RPMI8226 (cell line): Measurements from ENCODE around the gene SUMO1.
"Not testable (repeated sequence)": the region's sequence is repeated elsewhere in the genome, so short reads cannot be mapped to it uniquely, and the experiment has no call there.

ENCODE experiments used
- DNase-seq: peaks from one replicate; pipeline ENCODE4 v3.0.0-alpha.2; 2015

SUMO1 gene

DNA sequence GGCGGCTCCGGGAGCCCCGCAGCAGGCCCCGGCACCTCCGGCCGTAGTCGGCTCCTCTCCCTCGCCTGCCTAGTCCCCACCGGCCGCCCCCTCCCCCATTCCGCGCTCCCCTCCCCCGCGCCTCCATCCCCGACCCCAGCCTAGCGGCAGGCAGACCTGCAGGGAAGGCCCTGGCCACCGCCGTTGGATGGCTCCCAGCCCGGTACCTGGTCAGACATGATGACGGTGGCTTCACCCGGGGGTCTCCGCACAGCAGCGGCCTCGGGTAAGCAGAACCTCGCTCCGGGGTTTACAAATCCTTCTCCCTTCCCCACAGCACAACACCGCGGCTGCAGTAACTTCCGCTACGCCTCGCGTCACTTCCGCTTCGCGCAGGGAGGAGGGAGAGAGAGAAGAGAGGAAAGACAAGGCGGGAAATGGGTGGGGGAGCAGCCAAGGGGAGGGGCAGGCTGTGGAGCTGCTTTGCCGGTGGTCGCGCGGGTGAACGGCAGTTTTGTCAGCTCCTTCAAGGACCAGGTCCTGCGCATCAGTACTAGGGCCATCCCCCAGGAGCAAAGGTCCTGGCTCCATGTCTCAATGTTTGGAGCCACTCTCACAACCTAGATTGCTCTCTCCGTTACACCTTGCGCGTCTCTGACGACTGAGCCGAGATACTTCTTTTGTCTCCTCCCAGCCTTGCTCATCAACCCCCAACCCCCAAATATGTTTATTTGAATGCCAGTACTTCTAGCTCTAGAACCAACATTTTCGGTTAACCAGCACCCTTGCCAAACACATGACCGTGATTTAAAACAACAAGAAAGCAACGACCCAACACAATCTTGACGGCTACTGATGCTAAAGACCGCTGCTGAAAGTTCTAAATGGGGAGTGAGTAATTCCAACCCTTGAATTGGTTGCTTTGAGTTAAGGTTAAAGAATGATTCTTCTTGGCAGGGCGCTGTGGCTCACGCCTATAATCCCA is at the start of gene SUMO1:
TSS of gene SUMO1 (minus strand) at position 364 of the 964 bp plus-strand sequence. CDS start at position 218, 146 bp downstream.
- peak; percentile 92 for DNase-seq

DNA sequence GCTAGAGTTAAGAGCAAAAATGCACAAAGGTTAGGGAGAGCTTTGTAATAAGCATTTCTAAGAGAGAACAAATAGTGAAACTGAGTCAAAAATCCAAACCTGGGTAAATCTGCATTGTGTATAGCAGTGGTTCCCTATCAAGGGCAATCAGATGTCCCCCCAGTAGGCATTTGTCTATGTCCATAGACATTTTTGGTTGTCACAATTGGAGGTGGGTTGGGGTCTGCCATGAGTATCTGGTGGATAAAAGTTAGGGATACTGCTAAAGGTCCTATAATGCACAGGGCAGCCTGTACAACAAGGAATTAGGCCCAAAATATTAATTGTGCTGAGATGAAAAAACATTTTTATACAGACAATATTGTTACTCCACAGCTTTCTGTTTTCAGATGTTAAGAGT is 48.2 kb upstream of the SUMO1 start:
- DNase-seq, result no peak

DNA sequence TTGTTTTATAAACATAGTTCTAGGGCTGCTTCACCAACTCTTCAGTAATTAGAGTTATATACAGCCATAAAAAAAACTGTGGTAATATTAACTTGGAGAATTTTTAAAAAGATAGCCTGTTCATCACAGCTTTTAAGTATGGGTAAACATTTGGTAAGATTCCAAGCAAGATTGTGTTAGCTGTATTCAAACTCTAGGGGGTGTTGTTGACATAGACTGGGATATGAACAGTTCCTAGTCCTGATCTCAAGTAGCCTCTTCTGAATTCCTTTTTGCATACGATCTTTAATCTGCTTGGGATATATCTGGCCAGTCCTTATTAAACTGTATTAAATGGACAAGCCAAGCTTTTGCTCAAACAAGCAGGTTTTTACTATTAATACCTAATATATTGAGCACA is 40.5 kb upstream of the SUMO1 start:
- no peak for DNase-seq

DNA sequence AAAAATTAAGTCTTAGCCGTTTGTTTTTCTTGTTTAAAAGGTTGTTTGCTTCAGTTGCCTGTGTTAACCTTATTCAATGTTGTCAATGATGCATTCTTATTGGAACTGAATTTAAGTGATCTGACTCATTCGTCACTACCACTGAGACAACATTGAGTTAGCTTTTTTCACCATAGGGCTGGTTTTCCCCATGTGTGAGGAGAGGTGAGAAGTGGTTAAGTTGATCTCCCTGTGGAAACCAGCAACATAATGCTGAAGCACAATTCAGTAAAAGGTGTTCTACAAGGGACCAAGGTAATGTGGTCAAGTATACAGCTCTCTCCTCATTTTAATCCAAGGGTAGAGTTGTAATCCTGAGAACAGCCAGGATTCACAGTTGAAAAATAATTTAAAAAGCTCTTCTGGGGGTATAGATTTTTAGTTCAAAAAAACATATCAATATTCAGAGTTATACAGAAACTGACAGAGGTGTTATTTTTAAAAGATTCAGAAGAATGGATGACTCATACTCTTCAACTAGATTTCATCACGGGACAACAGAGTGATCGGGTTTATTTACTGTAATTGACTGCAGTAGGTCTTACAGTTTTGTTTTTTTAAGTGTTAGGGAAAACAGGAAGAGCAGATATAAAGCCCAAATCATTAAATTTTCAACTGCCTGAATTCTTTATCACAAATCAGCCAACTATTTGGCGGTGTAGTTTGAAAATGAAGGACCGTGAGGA is 39.8 kb upstream of the SUMO1 start:
- DNase-seq, result no peak

DNA sequence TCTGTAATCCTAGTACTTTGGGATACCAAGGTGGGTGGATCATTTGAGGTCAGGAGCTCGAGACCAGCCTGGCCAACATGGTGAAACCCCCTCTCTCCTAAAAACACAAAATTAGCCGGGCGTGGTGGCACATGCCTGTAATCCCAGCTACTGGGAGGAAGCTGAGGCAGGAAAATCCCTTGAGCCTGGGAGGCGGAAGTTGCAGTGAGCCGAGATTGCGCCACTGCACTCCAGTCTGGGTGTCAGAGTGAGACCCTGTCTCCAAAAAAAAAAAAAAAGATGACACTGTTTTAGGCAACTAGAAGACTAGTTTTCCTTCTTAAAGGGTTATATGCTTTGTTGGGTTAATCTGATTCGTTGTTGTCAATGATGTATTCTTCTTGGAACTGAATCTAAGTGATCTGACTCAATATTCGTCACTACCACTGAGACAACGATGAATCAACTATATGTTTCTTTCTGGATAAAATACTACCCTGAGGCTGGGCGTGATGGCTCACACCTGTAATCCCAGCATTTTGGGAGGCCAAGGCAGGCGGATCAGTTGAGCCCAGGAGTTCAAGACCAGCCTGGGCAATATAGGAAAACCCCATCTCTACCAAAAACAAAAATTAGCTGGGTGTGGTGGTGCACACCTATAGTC is 37.8 kb upstream of the SUMO1 start:
- DNase-seq, result not testable (repeated sequence)

DNA sequence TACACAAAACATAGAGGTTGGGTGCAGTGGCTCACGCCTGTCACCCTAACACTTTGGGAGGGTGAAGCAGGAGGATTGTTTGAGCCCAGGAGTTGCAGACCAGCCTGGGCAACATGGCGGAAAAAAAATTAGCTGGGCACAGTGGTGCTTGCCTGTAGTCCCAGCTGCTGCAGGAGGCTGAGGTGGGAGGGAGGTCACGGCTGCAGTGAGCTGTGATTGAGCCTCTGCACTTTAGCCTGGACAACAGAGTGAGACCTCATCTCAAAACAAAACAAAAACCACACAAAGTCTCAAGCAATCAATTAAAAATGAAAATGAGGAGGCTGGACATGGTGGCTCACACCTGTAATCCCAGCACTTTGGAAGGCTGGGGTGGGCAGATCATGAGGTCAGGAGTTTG is 32.1 kb upstream of the SUMO1 start:
- no peak for DNase-seq

DNA sequence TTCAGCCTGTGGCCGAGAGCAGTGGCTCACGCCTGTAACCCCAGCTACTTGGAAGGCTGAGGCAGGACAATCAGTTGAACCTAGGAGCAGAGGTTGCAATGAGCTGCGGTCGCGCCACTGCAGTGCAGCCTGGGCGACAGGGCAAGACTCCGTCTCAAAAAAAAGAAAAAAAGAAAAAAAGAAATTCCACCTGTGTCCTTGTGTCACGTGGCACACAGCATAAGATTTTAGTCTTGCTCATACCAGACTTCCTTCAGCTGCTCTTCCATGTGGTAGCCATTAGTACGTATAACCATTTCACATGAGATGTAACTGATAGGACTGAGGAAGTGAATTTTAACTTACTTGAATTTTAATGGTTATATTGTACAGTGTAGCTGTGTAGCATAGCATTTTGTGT is 31.2 kb upstream of the SUMO1 start:
- peak; percentile 66 for DNase-seq

DNA sequence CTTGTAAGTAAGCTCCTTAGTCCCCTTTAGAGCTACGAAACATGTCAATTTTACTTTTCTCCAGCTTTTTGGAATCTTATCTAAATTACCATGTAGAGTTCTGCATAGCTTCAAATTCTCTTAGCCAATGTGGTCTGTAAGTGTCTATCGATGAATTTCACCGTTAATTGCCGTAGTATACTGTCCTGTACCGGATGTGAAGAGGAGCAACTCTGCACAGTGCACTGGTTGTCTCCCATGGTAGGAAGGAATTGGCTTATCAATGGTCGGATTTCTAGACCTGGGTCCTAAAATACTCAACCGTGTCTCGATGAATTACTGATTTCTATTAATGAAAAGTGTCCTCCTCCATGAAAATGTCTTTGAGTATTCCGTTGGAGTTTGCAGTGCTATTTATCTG is 29.1 kb upstream of the SUMO1 start:
- DNase-seq, result no peak

DNA sequence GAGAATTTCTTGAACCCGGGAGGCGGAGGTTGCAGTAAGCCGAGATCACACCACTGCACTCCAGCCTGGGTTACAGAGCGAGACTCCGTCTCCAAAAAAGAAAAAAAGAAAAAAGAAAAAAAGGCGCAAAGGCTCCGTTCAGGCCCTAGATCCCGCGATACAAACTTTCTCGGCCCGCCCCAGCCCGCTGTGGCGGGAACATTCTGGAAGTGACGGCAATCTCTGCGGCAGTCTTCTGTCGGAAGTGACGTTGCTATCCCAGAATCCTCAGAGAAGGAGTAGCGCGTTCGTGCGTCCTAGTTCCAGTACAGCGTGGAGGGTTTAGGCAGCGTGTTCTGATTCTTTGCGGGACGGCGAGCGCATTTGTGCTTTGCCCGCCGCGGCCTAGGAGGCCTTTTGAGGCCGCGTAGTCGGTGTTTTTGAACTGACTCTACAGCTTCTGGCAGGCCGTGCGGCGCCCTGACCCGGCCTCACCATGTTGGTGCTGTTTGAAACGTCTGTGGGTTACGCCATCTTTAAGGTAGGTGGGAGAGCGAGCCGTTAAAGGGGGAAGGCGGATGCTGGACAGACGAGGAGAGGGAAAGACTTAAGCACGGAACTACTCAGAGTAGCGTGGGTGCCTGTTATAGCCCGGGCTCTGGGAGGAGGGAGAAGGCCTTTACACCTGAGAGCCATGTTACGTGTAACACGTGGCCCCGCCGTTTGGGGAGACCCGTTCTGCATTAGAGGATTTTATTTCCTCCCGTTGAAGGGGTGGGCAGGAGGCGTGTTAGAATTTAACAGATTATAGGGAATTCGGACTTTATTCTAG is 27.3 kb upstream of the SUMO1 start, which contains the start of gene NOP58:
TSS of gene NOP58 (plus strand) at position 297 of the 811 bp plus-strand sequence. CDS start at position 476, 179 bp downstream.
- DNase-seq, result peak; percentile 97

DNA sequence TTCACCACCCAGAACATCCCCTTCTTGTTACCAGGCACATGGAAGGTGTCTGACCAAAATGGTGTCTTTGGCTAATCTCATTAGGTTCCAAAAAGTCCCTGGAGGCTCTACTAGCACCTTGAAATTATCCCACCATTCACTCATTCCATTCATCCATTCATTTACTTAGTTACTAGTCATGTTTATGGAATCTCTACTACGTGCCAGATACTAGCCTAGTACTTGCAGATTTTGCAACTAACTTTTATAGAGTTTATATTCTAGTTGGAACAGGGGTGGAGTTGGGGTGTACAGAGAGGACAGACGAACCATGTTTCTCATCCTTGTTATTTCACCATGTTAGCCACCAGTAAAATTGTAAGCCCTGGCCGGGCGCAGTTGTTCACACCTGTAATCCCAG is 23.1 kb upstream of the SUMO1 start:
- DNase-seq, result no peak

DNA sequence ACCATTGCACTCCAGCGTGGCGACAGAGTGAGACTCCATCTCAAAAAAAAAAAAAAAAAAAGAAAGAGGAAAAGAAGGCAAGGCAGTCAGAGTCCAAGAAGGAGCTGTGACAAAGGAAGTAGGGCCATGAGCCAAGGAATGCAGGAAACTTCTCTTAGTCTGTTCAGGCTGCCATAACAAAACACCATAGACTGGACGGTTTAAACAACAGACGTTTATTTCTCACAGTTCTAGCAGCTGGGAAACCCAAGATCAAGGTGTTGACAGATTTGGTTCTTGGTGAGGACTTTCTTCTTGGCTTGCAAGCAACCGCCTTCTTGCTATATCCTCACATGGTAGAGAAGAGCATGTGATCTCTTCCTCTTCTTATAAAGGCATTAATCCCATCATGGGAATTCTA is 13.1 kb upstream of the SUMO1 start:
- DNase-seq, result no peak

DNA sequence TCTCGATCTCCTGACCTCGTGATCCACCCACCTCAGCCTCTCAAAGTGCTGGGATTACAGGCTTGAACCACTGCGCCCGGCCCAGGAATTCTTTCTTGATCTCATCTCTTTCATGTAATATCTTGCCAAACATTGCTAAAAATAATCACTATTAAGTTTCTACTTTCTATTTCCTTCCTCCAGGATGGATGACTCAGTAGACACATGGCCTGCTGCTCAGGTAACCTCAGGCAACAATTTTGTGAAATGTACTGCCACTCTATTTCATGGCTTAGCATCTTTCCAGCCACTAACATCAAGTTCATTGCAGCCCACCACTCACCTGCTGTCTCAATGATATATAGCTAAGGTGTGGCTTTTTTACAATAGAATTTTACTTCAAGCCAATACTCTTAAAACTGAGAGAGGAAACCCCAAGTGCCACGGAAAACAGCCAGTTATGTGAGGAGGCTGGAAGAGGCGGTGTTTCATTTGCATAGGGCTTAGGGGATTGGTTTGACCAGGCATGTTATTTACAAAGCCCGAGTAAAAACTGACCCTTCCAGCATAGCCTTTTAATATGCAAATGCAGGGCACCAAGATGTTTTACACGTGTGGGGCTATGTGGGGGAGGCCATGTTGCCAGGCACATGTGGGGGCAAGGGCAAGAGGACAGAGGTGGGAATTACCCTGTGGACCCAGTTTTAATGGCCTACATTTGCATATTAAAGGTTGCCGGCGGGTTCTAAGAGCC is 11.3 kb upstream of the SUMO1 start:
- no peak for DNase-seq

DNA sequence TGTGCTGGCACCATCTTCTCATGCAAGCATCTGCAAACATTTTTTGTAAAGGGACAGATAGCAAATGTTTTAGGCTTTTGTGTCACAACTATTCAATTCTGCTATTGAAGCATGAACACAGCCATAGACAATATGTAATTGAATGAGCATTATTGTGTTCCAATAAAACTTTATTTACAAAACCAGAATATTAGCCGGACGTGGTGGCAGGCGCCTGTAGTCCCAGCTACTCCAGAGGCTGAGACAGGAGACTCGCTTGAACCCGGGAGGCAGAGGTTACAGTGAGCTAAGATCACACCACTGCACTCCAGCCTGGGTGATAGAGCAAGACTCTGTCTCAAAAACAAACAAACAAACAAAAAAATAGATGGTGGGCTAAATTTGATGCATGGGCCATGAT is 9.3 kb upstream of the SUMO1 start:
- DNase-seq, result not testable (repeated sequence)

DNA sequence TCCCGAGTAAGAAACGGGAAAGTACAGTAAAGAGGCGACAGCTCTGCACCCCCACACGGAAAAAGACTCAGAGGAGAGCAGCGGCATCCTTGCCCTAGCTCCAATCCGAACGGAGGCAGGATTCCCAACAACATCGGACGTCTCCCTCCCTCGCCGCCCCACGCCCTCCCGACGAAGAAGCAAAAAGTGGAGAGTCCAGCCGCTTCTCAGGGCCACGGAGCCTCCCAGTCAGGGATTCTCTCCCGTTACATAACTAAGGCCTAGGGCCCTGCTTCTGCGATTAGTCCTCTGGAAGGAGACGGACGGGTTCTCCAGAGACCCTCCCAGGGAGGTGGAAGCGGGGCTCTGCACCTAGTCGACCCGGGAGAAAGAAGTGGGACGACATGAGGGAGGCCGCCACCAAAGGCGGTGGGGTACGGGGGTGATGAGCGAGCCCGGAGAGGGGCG is 587 bp downstream of the SUMO1 start:
- DNase-seq, result peak; percentile 23

DNA sequence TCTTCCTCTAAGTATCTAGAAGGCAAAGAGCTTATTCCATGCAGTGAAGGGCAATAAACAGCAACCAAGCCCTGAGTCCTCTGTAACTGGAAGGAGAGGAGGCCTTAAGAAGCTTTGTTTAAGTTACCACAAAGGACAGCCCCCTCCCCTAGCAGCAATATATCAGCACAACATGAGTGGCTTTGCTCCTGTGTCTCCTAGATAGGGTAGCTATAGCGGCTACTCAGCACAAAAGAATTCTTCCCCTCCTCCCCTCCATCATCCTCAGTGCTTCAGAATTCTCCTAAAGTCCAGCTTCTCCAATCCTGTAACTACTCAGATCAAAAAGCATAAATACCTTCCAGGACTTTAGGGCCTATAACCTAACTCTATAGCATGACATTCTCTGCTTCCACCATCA is 16.5 kb downstream of the SUMO1 start:
- no peak for DNase-seq

DNA sequence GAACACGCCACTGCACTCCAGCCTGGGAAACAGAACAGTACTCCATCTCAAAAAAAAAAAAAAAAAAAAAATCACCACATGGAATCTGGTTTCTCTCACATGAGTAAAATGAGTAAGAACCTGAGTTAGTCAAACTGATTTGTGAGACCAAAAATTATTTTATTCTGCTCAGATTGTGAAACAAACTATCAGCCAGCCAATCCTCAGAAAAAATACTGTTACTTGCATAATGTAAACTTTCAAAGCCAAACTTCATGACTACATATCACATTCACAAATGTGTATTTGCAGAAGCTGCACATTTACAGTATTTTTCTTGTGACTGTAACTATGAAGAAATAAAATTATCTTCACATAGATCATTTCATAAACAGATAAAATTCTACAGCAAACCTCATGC is 23.2 kb downstream of the SUMO1 start:
- no peak for DNase-seq

DNA sequence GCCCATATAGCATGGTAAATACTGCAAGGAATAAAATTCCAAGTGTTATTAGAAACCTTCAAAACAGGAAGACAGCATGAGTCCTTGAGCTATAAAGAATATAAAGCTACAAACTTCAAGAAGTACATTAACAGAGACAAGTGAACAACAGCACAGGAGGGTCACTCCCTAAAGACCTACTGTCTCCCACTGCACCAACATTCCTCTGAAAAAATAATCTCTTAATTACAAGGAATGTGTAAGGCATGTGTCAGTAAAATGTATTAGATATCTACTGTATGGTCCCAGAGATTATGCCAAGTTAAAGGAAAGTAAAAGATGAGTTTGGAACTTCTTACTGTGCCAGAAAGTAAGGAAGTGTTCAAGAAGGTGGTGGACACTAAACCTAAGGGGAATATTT is 29.9 kb downstream of the SUMO1 start:
- DNase-seq, result no peak

DNA sequence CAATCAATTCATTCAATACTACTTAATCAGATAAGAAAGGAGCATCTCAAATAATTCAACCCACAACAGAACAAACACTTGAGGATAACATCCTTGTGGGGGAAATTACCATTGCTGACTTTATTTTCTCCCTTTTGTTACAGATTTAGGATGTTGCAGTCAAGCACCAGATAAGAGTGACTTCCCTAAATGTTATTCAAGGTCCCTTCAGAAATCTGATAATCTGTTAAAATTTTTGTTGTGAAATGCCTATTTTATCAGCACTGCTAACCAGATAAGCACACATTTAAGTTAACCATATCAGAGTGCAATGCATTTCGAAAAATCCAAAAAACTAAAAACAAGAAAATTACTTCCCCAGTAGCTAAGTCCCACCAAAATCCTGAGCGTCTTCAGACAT is 33.5 kb downstream of the SUMO1 start:
- no peak for DNase-seq

DNA sequence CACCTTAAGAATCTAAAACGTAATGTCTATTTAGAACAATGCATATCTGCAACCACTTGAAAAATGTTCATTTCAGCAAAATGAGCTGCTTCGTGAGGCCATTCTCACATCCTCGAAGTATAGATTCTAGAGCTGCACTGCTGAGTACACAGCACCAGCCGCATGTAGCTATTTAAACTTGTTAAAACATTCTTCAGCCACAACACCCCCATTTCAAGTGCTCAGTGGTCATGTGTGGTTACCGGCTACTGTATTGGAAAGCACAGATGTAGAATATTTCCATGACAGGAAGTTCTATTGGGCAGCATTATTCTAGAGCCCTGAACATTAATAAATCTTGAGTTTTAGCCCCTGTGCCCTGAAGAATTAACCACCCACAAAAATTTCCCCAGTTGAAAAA is 35.0 kb downstream of the SUMO1 start:
- no peak for DNase-seq

DNA sequence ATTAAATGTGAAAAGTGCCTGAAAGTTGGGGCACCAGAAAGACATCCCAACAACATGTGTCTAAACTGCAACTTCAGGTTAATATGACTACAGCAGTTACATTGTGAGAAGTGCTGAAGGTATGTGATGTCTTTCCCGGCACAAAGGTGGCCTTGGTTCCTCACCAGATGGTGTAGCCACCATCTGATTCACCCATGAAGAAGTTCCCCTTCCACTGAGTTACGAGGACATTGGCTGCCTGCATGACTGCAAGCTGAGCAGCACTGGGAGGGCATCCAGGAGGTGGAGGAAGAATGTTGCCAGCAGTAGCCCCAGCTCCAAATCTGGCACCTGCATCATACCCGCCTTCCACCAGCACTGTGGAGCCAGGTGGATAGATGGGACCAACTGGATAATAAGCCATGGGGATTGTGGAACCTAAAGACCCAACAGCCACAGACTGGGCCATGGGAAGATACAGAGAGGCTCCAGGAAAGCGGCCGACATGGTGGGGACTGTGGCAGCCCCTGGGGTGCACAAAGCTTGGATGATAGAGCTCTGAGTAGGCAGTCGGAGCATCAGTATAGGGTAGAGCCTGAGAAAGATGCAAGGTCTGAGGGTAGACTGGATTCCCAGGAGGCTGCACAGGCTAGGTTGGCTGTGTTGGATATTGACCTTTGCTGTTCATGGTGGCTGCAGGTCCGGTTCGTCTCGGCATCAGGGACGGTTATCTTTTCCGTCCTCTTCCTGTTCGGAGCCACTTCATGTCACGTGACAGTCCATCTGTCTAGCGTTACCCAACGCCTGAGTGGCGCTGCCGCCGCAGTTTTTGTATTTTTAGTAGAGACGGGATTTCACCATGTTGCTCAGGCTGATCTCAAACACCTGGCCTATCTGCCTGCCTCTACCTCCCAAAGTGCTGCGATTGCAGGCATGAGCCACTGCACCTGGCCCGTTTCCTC is 36.9 kb downstream of the SUMO1 start:
- no peak for DNase-seq

DNA sequence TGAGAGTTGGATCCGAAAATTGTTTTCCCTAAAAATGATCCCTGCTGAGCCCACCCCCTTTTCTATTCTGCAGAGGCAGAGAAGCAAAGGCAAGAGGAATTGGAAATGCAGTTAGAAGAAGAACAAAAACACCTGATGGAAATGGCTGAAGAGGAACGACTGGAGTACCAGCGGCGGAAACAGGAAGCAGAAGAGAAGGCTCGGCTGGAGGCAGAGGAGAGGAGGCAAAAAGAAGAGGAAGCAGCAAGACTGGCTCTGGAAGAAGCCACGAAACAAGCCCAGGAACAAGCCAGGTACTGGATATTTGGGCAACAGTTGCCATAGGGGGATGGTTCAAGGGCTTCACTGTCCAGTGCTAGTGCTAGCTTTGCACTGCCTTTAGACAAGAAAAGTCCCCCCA is 41.7 kb downstream of the SUMO1 start:
- DNase-seq, result no peak
